GM10266 (cell line): ENCODE measurements around the gene ZC3H13.

Experiments used
- DNase-seq: peaks from one replicate; pipeline ENCODE4 v3.0.0; 2012; ENCODE audit errors: extremely low spot score
- CTCF ChIP-seq: IDR thresholded peaks from 2 replicates; pipeline ENCODE4 v1.5.1; 2012; ENCODE audit warnings: mild to moderate bottlenecking, low read depth; ENCODE audit not compliant: control insufficient read depth, insufficient read depth; ENCODE audit errors: missing control alignments

ZC3H13 gene

GRCh38 chr13:46032341-46032740 lies 20.2 kb downstream of the ZC3H13 start:
- TF ChIP-seq CTCF = no peak
- no peak for DNase-seq

GRCh38 chr13:46031581-46032263 lies 20.8 kb downstream of the ZC3H13 start:
- no peak for TF ChIP-seq CTCF
- no peak for DNase-seq

GRCh38 chr13:46025157-46025556 lies 27.4 kb downstream of the ZC3H13 start:
- no peak for TF ChIP-seq CTCF
- no peak for DNase-seq

GRCh38 chr13:46022481-46022880 lies 30.1 kb downstream of the ZC3H13 start:
- DNase-seq = no peak
- TF ChIP-seq CTCF = no peak

- no peak for TF ChIP-seq CTCF
- DNase-seq = no peak
Observed at GRCh38 chr13:46016216-46016615, 36.3 kb downstream of the ZC3H13 start.

- TF ChIP-seq CTCF = no peak
- DNase-seq = no peak
Observed at GRCh38 chr13:46015366-46015765, 37.2 kb downstream of the ZC3H13 start.

- TF ChIP-seq CTCF = no peak
- DNase-seq = no peak
Observed at GRCh38 chr13:46012404-46012803, 40.1 kb downstream of the ZC3H13 start.
